GM23338 (cell line): ENCODE measurements around the gene TMEM131L. TPM values are rescaled to one million over a fixed set of nuclear protein-coding genes. Genes with fewer than 3 reads are reported as not detected.

Experiments
- ATAC-seq: fragments of 200-7000 bp; cut with Tn5 transposase; 3 replicates; pipeline ENCODE4 v1.9.1; 2020
- DNase-seq: peaks from one replicate; pipeline ENCODE4 v3.0.0-alpha.2; 2015; ENCODE audit warnings: low spot score
- H2AFZ ChIP-seq: fragments of 200-600 bp; sonication (generic); 2 replicates; pipeline ENCODE4 v1.8.0; 2016; ENCODE audit warnings: antibody characterized with exemption, mild to moderate bottlenecking, moderate library complexity
- H3F3A ChIP-seq: fragments of 200-600 bp; sonication (generic); replicated peaks from 2 replicates; pipeline ENCODE4 v1.8.0; 2017; ENCODE audit warnings: antibody characterized with exemption, mixed run types, low read depth
- H3K27ac ChIP-seq: fragments of 200-600 bp; sonication (generic); 2 replicates; pipeline ENCODE4 v1.6.1; 2016; ENCODE audit warnings: low read depth
- H3K27me3 ChIP-seq: fragments of 200-600 bp; sonication (generic); 2 replicates; pipeline ENCODE4 v1.8.0; 2016; ENCODE audit warnings: mild to moderate bottlenecking, mixed run types, moderate library complexity; ENCODE audit not compliant: insufficient read depth
- H3K36me3 ChIP-seq: fragments of 200-600 bp; sonication (generic); 2 replicates; pipeline ENCODE4 v1.8.0; 2016; ENCODE audit warnings: mild to moderate bottlenecking; ENCODE audit not compliant: insufficient read depth
- H3K4me1 ChIP-seq: fragments of 200-600 bp; sonication (generic); 2 replicates; pipeline ENCODE4 v1.8.0; 2016; ENCODE audit warnings: mild to moderate bottlenecking, moderate library complexity; ENCODE audit not compliant: insufficient read depth
- H3K4me2 ChIP-seq: fragments of 200-600 bp; sonication (generic); 2 replicates; pipeline ENCODE4 v1.7.1; 2017; ENCODE audit warnings: mixed run types
- H3K4me3 ChIP-seq: fragments of 200-600 bp; sonication (generic); 2 replicates; pipeline ENCODE4 v1.6.1; 2016; ENCODE audit warnings: mixed run types
- H3K79me2 ChIP-seq: fragments of 200-600 bp; sonication (generic); replicated peaks from 2 replicates; pipeline ENCODE4 v1.8.0; 2017; ENCODE audit warnings: mild to moderate bottlenecking; ENCODE audit not compliant: insufficient read depth
- H3K9me2 ChIP-seq: fragments of 200-600 bp; sonication (generic); 2 replicates; pipeline ENCODE4 v1.8.0; 2017; ENCODE audit not compliant: insufficient read depth
- H4K20me1 ChIP-seq: fragments of 200-600 bp; sonication (generic); replicated peaks from 2 replicates; pipeline ENCODE4 v1.8.0; 2017; ENCODE audit warnings: mild to moderate bottlenecking; ENCODE audit not compliant: insufficient read depth
- H3K27ac Mint-ChIP-seq: 2 replicates; pipeline ENCODE4 v1.8.0; 2020; ENCODE audit warnings: inconsistent platforms, mild to moderate bottlenecking, moderate library complexity, mixed read lengths
- H3K27me3 Mint-ChIP-seq: 3 replicates; pipeline ENCODE4 v1.8.0; 2022; ENCODE audit warnings: low read depth, mild to moderate bottlenecking, moderate library complexity, mixed read lengths, inconsistent platforms; ENCODE audit not compliant: insufficient read depth, poor library complexity
- H3K36me3 Mint-ChIP-seq: 3 replicates; pipeline ENCODE4 v1.8.0; 2021; ENCODE audit warnings: low read depth, mild to moderate bottlenecking, inconsistent platforms, moderate library complexity, mixed read lengths
- H3K4me1 Mint-ChIP-seq: 3 replicates; pipeline ENCODE4 v1.8.0; 2020; ENCODE audit warnings: mild to moderate bottlenecking, inconsistent platforms, mixed read lengths
- H3K4me3 Mint-ChIP-seq: 3 replicates; pipeline ENCODE4 v1.8.0; 2021; ENCODE audit warnings: moderate library complexity, mild to moderate bottlenecking, inconsistent platforms, mixed read lengths
- H3K9me3 Mint-ChIP-seq: 3 replicates; pipeline ENCODE4 v1.8.0; 2020; ENCODE audit warnings: moderate library complexity, mild to moderate bottlenecking, inconsistent platforms, mixed read lengths
- CREB1 ChIP-seq: fragments of 250-450 bp; sonication (Bioruptor Pico); IDR thresholded peaks from 2 replicates; pipeline ENCODE4 v1.5.0; 2020; ENCODE audit warnings: low read depth, mild to moderate bottlenecking, moderate library complexity
- EZH2 ChIP-seq: fragments of 200-600 bp; sonication (generic); IDR thresholded peaks from one replicate; pipeline ENCODE4 v1.8.0; 2017; ENCODE audit warnings: antibody characterized with exemption, mild to moderate bottlenecking, low read depth; ENCODE audit not compliant: unreplicated experiment
- EZH2phosphoT487 ChIP-seq: fragments of 200-600 bp; sonication (generic); IDR thresholded peaks from one replicate; pipeline ENCODE4 v1.8.1; 2018; ENCODE audit warnings: antibody characterized with exemption; ENCODE audit not compliant: unreplicated experiment
- JUNB ChIP-seq: IDR thresholded peaks from one replicate; pipeline ENCODE4 v1.6.1; 2016; ENCODE audit warnings: antibody characterized with exemption; ENCODE audit not compliant: unreplicated experiment
- NANOG ChIP-seq: IDR thresholded peaks from 2 replicates; pipeline ENCODE4 v1.6.1; 2016; ENCODE audit warnings: antibody characterized with exemption, borderline replicate concordance
- POLR2AphosphoS5 ChIP-seq: IDR thresholded peaks from 2 replicates; pipeline ENCODE4 v1.6.1; 2016; ENCODE audit warnings: antibody characterized with exemption, low read depth
- STAT1 ChIP-seq: IDR thresholded peaks from one replicate; pipeline ENCODE4 v1.6.1; 2016; ENCODE audit warnings: antibody characterized with exemption; ENCODE audit not compliant: unreplicated experiment
- ZNF114 ChIP-seq: fragments of 250-450 bp; sonication (Bioruptor Pico); IDR thresholded peaks from 2 replicates; pipeline ENCODE4 v1.5.0; 2020; ENCODE audit warnings: mild to moderate bottlenecking, moderate library complexity
- ZNF331 ChIP-seq: fragments of 250-450 bp; sonication (Bioruptor Pico); IDR thresholded peaks from 2 replicates; pipeline ENCODE4 v1.5.0; 2020; ENCODE audit warnings: low read depth, mild to moderate bottlenecking, moderate library complexity
- polyA plus RNA-seq: library from polyadenylated mRNA; unstranded; fragments of >200 nt; fragmentation: Nextera tagmentation; extraction: Ambion mirVana; gene quantifications from 2 replicates; pipeline ENCODE4 v1.2.1, GENCODE V29; 2016
- total RNA-seq: library from RNA; depleted of rRNA; stranded (reverse); fragments of >200 nt; shearing (Covaris generic); gene quantifications from 2 replicates; pipeline ENCODE4 v1.2.3, GENCODE V29; 2014
- TF ChIP-seq, protein P1 (sequence below): fragments of 250-450 bp; sonication (Bioruptor Pico); IDR thresholded peaks from 2 replicates; pipeline ENCODE4 v1.5.0; 2020; ENCODE audit warnings: mild to moderate bottlenecking, moderate library complexity
- TF ChIP-seq, protein P2 (sequence below), 2 experiments: fragments of 200-600 bp in 1 of 2; sonication (generic) in 1 of 2; conservative IDR thresholded peaks; 2 replicates each; pipeline versions ENCODE4 v1.5.1 to v1.6.1; 2016 to 2017; ENCODE audit warnings: antibody characterized with exemption in 2 of 2, low read depth in 2 of 2, mild to moderate bottlenecking in 2 of 2, moderate library complexity in 1 of 2
- TF ChIP-seq, protein P3 (sequence below): IDR thresholded peaks from one replicate; pipeline ENCODE4 v1.6.1; 2018; ENCODE audit warnings: antibody characterized with exemption; ENCODE audit not compliant: unreplicated experiment
- TF ChIP-seq, protein P4 (sequence below): IDR thresholded peaks from 2 replicates; pipeline ENCODE4 v1.6.1; 2016; ENCODE audit warnings: antibody characterized with exemption

TMEM131L gene
- total and polyA plus RNA-seq, 2 experiments from 2014 or later = 11.1 to 32.2 TPM

DNA sequence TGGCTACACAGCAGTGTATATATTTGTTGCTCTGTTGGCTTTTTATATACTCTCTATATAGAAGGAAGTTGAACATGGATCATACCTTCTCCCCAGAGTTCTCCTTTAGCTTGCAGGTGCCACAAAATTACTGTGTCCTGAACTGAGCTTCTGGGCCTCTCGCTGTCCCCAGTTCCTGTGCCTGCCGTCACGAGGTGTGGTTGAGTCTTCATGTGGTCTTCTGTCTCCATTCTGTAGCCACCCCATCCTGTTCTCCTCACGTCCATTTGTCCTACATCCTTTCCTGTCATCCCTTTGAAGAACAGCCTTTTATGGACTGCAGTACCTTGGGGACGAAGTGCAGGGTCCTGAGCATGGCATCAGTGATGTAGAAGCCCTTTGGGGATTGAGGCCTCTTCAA, 14.5 kb downstream of the TMEM131L start:
- TF ChIP-seq NANOG = no peak
- TF ChIP-seq EZH2 = no peak
- TF ChIP-seq, protein P1, sequence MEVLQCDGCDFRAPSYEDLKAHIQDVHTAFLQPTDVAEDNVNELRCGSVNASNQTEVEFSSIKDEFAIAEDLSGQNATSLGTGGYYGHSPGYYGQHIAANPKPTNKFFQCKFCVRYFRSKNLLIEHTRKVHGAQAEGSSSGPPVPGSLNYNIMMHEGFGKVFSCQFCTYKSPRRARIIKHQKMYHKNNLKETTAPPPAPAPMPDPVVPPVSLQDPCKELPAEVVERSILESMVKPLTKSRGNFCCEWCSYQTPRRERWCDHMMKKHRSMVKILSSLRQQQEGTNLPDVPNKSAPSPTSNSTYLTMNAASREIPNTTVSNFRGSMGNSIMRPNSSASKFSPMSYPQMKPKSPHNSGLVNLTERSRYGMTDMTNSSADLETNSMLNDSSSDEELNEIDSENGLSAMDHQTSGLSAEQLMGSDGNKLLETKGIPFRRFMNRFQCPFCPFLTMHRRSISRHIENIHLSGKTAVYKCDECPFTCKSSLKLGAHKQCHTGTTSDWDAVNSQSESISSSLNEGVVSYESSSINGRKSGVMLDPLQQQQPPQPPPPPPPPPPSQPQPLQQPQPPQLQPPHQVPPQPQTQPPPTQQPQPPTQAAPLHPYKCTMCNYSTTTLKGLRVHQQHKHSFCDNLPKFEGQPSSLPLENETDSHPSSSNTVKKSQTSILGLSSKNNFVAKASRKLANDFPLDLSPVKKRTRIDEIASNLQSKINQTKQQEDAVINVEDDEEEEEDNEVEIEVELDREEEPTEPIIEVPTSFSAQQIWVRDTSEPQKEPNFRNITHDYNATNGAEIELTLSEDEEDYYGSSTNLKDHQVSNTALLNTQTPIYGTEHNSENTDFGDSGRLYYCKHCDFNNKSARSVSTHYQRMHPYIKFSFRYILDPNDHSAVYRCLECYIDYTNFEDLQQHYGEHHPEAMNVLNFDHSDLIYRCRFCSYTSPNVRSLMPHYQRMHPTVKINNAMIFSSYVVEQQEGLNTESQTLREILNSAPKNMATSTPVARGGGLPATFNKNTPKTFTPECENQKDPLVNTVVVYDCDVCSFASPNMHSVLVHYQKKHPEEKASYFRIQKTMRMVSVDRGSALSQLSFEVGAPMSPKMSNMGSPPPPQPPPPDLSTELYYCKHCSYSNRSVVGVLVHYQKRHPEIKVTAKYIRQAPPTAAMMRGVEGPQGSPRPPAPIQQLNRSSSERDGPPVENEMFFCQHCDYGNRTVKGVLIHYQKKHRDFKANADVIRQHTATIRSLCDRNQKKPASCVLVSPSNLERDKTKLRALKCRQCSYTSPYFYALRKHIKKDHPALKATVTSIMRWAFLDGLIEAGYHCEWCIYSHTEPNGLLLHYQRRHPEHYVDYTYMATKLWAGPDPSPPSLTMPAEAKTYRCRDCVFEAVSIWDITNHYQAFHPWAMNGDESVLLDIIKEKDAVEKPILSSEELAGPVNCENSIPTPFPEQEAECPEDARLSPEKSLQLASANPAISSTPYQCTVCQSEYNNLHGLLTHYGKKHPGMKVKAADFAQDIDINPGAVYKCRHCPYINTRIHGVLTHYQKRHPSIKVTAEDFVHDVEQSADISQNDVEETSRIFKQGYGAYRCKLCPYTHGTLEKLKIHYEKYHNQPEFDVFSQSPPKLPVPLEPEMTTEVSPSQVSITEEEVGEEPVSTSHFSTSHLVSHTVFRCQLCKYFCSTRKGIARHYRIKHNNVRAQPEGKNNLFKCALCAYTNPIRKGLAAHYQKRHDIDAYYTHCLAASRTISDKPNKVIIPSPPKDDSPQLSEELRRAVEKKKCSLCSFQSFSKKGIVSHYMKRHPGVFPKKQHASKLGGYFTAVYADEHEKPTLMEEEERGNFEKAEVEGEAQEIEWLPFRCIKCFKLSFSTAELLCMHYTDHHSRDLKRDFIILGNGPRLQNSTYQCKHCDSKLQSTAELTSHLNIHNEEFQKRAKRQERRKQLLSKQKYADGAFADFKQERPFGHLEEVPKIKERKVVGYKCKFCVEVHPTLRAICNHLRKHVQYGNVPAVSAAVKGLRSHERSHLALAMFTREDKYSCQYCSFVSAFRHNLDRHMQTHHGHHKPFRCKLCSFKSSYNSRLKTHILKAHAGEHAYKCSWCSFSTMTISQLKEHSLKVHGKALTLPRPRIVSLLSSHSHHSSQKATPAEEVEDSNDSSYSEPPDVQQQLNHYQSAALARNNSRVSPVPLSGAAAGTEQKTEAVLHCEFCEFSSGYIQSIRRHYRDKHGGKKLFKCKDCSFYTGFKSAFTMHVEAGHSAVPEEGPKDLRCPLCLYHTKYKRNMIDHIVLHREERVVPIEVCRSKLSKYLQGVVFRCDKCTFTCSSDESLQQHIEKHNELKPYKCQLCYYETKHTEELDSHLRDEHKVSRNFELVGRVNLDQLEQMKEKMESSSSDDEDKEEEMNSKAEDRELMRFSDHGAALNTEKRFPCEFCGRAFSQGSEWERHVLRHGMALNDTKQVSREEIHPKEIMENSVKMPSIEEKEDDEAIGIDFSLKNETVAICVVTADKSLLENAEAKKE = no peak
- TF ChIP-seq, protein P2, sequence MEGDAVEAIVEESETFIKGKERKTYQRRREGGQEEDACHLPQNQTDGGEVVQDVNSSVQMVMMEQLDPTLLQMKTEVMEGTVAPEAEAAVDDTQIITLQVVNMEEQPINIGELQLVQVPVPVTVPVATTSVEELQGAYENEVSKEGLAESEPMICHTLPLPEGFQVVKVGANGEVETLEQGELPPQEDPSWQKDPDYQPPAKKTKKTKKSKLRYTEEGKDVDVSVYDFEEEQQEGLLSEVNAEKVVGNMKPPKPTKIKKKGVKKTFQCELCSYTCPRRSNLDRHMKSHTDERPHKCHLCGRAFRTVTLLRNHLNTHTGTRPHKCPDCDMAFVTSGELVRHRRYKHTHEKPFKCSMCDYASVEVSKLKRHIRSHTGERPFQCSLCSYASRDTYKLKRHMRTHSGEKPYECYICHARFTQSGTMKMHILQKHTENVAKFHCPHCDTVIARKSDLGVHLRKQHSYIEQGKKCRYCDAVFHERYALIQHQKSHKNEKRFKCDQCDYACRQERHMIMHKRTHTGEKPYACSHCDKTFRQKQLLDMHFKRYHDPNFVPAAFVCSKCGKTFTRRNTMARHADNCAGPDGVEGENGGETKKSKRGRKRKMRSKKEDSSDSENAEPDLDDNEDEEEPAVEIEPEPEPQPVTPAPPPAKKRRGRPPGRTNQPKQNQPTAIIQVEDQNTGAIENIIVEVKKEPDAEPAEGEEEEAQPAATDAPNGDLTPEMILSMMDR (conservative IDR thresholded peaks at IDR 0.05; ENCODE audit: low read depth in 2 of 2) = no peak
- no peak for TF ChIP-seq POLR2AphosphoS5
- no peak for TF ChIP-seq ZNF114
- TF ChIP-seq STAT1 = no peak
- TF ChIP-seq, protein P3, sequence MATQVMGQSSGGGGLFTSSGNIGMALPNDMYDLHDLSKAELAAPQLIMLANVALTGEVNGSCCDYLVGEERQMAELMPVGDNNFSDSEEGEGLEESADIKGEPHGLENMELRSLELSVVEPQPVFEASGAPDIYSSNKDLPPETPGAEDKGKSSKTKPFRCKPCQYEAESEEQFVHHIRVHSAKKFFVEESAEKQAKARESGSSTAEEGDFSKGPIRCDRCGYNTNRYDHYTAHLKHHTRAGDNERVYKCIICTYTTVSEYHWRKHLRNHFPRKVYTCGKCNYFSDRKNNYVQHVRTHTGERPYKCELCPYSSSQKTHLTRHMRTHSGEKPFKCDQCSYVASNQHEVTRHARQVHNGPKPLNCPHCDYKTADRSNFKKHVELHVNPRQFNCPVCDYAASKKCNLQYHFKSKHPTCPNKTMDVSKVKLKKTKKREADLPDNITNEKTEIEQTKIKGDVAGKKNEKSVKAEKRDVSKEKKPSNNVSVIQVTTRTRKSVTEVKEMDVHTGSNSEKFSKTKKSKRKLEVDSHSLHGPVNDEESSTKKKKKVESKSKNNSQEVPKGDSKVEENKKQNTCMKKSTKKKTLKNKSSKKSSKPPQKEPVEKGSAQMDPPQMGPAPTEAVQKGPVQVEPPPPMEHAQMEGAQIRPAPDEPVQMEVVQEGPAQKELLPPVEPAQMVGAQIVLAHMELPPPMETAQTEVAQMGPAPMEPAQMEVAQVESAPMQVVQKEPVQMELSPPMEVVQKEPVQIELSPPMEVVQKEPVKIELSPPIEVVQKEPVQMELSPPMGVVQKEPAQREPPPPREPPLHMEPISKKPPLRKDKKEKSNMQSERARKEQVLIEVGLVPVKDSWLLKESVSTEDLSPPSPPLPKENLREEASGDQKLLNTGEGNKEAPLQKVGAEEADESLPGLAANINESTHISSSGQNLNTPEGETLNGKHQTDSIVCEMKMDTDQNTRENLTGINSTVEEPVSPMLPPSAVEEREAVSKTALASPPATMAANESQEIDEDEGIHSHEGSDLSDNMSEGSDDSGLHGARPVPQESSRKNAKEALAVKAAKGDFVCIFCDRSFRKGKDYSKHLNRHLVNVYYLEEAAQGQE = no peak
- no peak for TF ChIP-seq EZH2phosphoT487
- TF ChIP-seq ZNF331 = no peak
- TF ChIP-seq CREB1 (CRISPR knock-in tag) = no peak
- no peak for TF ChIP-seq JUNB
- TF ChIP-seq, protein P4, sequence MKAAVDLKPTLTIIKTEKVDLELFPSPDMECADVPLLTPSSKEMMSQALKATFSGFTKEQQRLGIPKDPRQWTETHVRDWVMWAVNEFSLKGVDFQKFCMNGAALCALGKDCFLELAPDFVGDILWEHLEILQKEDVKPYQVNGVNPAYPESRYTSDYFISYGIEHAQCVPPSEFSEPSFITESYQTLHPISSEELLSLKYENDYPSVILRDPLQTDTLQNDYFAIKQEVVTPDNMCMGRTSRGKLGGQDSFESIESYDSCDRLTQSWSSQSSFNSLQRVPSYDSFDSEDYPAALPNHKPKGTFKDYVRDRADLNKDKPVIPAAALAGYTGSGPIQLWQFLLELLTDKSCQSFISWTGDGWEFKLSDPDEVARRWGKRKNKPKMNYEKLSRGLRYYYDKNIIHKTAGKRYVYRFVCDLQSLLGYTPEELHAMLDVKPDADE = no peak
- Mint-ChIP-seq H3K36me3 (peaks cover 10% of the 10 kb centered on the region), H3K27me3 (no peaks in the 10 kb centered on the region), H3K4me3 (no peak overlapping the region), H3K9me3 (no peaks in the 10 kb centered on the region), H3K4me1 (peaks cover 20% of the 10 kb centered on the region), H3K27ac (no peak overlapping the region)
- peaks cover 13% of the 10 kb centered on the region for H4K20me1 ChIP-seq
- DNase-seq (no peak), ATAC-seq (no peak)
- H3K79me2 ChIP-seq = peaks cover 68% of the 10 kb centered on the region
- H3K4me2 ChIP-seq = no peak overlapping the region
- no peak overlapping the region for H3K4me3 ChIP-seq
- no peaks in the 10 kb centered on the region for H3F3A ChIP-seq
- no peaks in the 10 kb centered on the region for H3K27me3 ChIP-seq
- H2AFZ ChIP-seq = no peak overlapping the region
- H3K9me2 ChIP-seq = no peaks in the 10 kb centered on the region
- H3K4me1 ChIP-seq = peaks cover 5% of the 10 kb centered on the region; the same call in 1 of the 2 replicates
- H3K36me3 ChIP-seq = no peaks in the 10 kb centered on the region
- peak overlapping the region; percentile 45; the same call in 1 of the 2 replicates for H3K27ac ChIP-seq
